Activated CD8-positive, alpha-beta memory T cell treated with anti-CD3 and anti-CD28 coated beads, Interleukin-2, amount 50 U/mL, for 1 hour (primary cell): ENCODE data around the gene CYP17A1.

Source experiments
- DNase-seq: peaks from one replicate; pipeline ENCODE4 v3.0.0-alpha.2; 2020; ENCODE audit errors: extremely low read depth

Gene CYP17A1

DNA sequence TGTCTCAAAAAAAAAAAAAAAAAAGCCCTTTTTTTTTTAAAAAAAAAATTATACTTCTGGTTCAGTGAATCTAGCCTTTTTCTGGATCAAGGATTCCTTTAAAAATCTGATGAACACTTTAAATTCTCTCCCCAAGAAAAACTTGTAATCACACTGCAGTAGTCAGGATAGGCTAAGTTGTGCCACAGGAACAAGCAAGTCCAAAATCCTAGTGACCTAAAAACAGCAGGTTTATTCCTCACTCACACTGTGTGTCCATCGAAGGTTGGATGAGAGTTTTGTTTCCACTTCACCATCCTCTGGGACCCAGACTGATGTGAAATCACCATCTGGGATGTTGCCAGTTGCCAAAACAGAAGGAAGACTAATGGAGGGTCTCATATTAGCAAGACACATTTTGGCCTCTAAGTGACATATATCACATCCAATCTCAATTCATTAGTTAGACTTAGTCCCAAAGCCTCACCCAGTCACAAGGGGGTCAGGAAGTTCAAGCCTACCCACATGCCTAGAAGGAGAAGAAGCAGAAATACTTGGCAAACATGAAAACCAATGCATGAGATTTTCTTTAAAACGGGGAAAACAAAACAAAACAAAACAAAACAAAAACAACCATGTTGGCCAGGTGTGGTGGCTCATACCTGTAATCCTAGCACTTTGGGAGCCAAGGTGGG is 32.7 kb downstream of the CYP17A1 start:
- no peak for DNase-seq

DNA sequence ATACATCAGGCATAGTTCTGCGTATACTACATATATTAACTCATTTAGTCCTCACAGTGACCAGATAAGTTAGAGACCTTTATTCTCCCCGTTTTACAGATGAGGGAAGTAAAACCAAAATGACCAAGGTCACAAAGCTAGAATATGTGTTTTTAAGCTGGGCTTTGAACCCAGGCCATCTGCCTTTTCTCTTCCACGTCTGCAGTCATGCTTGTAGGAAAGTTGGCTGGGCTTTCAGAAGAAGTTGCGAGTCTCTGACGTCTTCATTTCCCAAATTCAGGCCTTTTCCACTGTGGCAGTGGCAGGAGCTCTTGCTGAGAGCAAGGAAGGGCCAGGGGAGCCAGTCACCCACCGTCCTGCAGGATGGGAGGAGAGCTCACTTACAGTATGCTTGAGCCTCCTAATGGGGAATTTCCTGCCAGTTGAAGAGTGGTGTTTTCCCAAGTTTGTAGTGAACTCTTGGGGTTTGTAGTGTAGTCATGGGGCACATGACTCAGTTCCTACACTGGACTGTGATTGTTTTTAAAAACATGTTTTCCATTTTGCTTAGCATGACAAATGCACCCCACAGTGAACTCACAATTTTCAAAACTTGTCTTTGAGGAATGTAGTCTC is 34.2 kb downstream of the CYP17A1 start:
- DNase-seq, result no peak

DNA sequence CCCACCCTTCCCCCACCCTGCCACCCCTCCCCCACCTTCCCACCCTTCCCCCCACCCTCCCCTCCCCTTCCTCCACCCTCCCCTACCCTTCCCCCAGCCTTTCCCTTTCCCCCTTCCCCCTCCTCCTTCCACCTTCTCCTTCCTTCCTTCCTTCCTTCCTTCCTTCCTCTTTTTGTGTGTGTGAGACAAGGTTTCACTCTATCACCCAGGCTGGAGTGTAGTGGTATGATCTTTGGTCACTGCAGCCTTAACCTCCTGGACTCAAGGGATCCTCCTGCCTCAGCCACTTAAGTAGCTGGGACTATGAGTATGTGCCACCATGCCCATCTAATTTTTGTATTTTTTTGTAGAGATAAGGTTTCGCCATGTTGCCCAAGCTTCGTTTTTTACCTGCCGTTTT is 35.2 kb downstream of the CYP17A1 start:
- no peak for DNase-seq

DNA sequence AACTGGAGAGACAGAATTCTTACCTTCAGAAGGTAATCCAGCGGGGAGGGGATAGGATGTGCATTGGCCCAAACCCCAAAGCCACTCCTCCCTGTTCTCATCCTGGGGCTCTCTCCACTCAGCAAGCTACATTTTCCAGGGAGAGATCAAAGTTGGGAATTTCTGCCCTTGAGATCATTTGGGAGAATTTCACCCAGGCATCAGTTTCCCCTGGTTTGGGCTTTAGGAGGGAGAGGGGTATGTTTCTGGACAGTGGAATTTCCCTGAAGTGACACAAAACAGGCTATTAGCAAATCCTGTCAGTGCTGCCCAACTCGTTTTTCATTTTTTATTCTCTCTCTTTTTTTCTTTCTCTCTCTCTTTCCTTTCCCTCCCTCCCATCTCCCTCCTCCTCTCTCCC is 35.7 kb downstream of the CYP17A1 start:
- DNase-seq, result no peak

DNA sequence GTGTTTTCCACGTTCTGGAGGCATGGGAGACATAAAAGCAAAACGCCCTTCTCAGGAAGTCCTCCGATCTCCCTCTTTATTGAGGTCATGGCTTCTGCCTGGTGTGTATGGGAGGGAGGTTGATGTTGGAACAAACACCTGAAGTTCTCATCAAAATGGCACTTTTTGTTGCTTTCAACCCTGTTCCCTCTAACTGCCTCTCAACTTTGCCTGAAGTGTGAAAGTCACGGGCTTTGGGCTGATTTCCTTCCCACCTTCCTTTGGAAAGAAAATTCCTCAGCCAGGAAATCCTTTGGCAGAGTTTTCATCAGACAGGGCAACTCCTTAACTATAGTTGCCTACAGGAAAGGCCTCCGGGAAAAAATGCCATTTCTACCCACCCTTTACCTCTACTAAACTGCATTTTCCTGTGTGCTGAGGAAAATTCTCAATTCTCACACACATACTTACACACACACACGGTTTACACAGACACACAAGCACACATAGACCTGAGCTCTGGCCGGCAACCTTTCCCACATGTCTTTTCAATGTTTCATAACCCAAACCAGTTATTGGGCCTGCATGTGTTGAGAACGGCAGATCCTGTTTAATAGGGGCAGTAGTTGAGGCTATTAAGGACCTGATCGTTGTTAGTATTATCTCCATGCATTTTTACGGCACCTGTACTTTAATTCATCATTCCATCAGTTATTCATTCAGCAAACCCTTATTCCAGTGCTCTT is 36.4 kb downstream of the CYP17A1 start:
- no peak for DNase-seq

DNA sequence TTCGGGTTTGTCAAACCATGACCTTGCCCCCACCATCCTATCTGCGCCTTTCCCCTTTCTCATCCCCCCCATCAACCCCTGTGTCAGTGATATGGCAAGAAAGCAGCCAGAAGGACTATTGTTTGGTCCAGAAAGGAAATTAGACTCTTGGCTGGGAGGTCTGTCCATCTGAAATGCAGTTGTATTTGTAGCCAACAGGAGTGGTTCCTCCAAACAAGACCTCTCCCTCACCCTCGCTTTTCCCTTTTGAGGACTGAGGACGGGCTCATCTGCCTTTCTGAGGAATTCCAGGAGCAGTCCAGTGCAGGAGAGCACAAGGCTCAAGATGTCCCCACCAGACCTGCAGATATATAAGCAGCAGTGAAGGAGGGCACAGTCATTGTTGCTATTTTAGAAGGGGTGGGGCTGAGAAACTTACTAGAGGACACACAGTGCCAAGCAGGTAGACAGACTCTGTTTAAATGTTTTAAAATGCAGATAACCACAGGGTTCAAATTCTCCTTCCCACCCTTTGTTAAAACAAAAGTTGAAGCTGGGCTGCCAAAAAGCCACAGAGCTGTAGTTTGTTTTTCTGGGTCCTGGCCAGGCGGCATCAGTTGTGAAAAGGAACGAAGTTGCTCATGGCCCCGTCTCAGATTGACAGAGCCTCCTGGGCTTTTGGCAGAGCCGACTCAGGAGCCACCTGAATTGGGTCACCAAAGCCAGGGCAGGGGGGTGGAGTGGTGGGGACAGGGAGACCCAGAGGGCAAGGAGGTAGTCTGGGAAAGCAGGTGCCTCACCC is 37.3 kb downstream of the CYP17A1 start:
- no peak for DNase-seq

DNA sequence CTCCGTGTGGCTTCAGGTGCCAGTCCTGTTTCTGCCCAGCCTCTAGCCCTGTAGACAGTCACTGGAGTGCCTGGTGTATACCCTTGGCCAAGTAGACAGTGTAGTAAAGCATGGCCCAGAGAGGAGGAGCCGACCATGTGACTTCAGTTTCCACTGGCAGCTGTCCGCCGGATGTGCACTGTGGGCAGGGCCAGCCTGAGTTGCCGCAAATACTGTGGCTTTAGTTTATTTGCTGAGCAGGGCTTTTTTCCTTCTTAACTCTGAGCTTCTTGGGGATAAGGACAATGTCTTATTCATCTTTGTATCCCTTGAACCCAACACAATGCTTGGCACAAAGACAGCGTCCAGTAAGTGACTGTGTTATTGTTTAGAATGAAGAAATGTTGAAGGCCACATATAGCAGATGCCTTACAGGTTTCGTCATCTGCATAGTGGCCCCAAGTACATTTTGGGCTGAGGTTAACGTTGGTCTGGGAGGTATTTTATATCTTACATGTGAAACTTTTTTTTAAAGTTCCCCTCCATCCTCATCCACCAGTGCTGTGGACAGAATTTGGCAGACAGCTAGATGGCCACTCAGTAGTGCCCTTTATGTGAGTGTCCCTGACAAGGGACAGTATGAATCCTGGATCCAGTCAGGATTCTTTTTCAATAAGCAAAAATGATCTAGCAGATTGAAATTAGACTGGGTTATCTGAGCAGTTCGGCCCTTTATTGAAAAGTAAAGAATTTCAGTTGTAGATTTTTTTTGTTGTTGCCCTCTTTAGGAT is 40.6 kb downstream of the CYP17A1 start:
- DNase-seq, result no peak

DNA sequence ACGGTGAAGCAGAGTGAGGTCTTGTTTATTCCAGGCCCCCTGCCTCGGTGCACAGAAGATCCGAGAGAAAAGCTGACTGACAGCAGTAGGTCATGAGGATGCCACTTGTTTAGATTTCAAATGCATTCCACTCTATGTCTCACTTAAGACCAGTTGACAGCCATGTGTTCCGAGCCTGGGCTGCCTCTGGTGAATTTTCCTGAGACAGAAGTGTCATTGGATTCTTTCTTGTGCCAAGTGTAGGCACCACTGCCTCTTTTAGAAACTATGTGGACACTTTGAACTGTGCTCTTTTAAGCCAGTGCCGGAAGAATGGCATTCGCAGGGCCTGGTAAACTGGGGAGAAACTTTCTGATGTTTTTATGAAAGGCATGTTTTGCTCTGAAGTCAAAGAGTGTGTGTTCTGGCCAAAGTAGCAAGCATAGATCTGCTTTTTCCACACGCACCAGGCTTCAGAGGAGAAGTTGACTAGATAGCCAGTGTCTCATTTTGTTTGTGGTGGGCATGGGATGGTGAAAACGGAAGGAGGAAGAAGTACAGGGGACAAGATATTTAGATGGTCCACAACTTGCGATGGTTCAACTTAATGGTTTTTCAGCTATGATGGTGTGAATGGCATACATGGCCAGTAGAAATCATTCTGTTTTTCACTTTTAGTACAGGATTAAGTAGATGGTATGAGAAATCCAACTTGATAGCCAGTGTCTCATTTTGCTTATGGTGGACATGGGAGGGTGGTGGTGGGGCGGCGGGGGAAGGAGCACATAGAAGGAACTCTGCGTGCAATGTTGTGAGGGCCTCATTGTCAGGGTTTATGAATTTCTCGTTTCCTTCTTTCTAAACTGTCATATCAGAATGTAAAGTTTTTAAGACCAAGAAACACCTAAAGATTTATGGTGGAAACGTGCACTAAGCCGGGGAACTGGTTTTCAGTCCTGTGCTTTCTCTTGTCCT is 41.5 kb downstream of the CYP17A1 start:
- DNase-seq, result no peak

DNA sequence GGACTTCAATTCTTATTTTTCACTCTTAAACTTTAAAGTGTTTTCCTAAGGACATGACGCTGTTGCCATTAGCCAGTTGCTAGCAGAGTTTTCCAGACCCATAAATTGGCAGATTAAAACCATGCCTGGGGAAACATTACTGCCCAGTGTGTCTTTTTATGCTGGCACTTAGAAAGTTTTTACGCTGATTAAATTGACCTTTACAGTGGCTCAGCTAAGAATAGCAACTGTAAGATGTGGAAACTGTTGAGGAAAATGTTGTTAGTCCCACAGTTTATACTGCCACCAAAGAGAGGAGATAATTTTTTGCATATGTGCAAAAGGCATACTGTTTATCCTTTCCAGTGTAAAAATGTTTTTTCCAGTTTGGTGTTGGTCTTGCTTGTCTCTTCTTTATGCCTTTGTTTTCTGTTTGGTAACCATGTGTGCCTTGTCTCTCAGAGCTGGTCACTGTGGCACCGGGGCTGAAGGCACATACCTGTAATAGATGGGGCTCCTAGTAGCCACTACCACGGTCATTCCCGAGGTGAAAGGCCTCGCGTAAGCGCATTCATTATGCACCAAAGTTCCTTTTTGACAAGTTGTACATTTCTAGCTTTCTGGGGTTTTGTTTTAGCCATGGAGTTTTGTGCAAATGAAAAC is 45.3 kb downstream of the CYP17A1 start:
- no peak for DNase-seq

DNA sequence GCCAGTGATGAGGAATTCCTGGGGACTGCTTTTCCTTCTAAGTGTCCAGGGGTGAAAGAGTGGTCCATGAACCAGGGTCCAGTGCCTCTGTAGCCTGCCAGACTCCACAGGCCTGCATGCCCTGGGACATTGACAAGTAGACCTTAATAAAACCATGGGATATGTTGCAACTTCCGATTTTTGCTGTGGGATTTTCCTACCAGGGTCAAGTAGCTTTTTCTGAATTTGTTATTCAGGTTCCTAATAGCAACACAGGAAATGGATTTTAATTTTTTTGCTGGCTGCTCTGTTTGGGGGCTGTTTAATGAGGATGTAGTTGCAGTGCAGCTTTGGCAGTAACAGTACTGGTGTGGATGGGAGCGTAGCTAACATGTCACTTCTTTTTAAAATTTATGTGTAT is 51.4 kb downstream of the CYP17A1 start:
- no peak for DNase-seq

DNA sequence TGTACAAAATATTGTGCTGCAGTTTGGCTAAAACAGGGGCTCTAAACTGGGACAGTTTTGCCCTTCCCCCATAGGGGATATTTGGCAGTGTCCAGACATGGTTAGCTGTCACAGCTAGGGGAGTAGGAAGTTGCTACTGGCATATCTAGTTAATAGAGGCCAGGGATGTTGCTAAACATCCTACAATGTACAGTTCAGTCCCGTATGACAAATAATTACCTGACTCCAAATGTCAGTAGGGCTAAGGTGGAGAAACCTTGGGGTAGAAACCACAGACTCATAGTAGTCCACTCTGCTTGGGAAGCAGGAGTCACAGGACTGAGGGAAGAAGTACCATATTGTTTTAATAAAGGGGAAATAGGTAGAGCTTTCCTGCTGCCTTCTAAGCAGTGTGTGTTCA is 53.6 kb downstream of the CYP17A1 start:
- DNase-seq, result no peak

DNA sequence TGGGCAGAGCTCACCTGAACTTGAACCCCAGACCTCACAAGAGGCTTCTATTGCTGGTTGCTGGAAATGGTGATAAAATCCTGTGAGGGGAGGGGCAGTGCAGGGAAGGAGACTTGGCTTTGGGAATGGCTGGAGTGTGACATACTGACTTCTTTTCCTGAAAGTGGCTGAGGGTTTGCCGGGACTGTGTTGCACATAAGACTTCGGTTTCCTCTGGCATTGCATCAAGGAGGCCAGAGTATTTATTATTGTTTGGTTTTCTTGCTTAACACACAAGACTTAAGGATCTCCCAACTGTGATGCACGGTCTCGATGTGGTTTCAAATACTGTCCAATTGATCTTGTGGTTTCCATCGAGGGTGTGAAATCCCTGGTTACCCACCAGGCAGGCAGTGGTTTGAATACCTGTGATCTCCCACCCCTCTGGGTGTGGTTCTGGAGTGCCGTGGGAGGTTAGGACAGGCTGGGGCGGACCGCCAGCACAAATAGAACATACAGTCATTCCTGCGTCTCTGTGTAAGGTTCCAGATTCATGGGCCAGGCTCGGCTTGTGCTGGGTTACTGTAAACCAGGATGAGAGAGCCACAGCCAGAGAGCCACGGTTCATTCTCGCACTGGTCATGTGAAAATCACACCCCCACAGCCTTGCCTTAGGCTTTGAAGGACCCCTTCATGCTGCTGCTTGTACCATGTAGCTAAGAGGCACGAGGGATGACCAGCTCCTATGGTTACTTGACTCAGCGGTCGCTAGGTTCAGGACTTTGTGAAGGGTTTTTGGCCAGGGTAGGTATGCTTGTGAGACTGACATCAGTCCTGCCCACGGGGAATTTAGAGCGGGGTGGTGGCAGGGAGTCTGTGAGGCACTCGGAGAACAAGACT is 54.3 kb downstream of the CYP17A1 start:
- DNase-seq, result no peak

DNA sequence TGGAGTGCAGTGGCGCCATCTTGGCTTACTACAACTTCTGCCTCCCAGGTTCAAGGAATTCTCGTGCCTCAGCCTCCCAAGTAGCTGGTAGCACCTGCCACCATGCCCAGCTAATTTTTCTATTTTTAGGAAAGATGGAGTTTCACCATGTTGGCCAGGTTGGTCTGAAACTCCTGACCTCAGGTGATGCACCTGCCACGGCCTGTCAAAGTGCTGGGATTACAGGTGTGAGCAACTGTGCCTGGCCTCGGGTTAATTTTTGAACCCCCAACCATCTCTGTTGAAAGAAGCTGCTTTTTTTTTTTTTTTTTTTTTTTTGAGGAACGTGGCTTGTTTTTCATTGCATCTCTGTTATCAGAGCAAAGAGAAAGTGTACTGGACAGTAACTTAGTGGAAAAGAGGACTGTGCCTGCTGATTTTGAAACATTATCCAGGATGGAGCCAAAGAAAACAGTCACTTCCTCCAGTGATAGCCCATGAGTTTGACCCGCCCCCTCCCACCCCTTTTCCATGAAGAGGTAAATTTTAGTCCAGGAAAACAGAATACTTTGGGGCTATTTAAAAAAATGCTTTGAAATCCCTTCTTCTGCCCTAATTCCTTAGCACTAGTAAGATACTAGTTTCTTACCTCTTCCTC is 55.2 kb downstream of the CYP17A1 start:
- DNase-seq, result no peak

DNA sequence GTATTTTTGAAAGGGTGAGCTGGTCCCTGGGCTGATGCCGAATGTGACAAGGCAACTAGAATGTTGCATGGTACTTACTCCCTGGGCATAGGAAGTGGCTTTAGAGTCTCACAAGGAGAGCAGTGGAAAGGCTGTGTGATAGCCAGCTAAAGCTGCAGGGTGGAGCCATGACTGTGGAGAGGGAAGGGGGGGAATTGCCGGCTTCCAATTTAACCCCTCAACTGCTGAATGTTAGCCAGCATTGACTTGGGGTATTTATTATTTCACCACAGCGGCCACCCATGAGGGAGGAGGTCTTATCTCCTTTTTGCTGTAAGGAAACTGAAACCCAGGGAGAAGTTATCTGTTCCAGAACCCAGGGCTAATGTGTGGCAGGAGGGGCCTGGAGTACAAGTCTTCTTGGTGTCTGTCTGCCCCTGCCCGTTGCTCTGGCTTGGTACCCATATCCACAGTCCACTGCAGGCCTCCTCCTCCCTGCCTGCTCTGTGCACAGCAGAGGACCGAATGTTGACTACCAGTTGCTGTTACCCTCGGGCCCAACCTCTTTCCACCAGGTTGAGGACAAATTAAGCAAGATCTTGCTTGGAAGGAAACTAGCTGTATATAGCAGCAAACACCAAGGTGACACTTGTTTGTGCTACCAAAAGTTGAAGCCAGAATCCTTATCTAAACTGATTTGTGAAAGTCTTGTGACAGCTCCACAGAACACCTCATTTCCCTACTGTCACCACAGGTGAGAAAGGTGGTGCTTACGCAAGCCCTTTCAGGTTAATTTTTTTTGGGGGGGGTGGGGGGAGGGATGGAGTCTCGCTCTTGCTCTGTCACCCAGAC is 55.9 kb downstream of the CYP17A1 start:
- DNase-seq, result no peak
